Karpas-422 (cell line): Measurements from ENCODE around the gene PRKCE. TPM values are rescaled to one million over a fixed set of nuclear protein-coding genes. Genes with fewer than 3 reads are reported as not detected.

Experiments used
- DNase-seq: peaks from one replicate; pipeline ENCODE4 v3.0.0-alpha.2; 2015
- H2AFZ ChIP-seq: fragments of 200-600 bp; sonication (generic); 2 replicates; pipeline ENCODE4 v1.6.1; 2014; ENCODE audit warnings: antibody characterized with exemption, low read length, mixed read lengths
- H3K27ac ChIP-seq: fragments of 200-600 bp; sonication (generic); 2 replicates; pipeline ENCODE4 v1.5.1; 2014; ENCODE audit warnings: mild to moderate bottlenecking, low read length, moderate library complexity
- H3K27me3 ChIP-seq: fragments of 200-600 bp; sonication (generic); 2 replicates; pipeline ENCODE4 v1.6.1; 2014; ENCODE audit warnings: low read length, mixed read lengths
- H3K36me3 ChIP-seq: fragments of 200-600 bp; sonication (generic); 2 replicates; pipeline ENCODE4 v1.6.1; 2014; ENCODE audit warnings: low read length, mixed read lengths; ENCODE audit not compliant: insufficient read depth
- H3K4me1 ChIP-seq: fragments of 200-600 bp; sonication (generic); 2 replicates; pipeline ENCODE4 v1.6.1; 2014; ENCODE audit warnings: mild to moderate bottlenecking, low read length, mixed read lengths
- H3K4me2 ChIP-seq: fragments of 200-600 bp; sonication (generic); 2 replicates; pipeline ENCODE4 v1.6.1; 2014; ENCODE audit warnings: low read length, low read depth, mild to moderate bottlenecking; ENCODE audit not compliant: poor library complexity, severe bottlenecking
- H3K4me3 ChIP-seq: fragments of 200-600 bp; sonication (generic); 2 replicates; pipeline ENCODE4 v1.5.1; 2014; ENCODE audit warnings: mild to moderate bottlenecking, antibody characterized with exemption, low read length, mixed read lengths
- H3K79me2 ChIP-seq: fragments of 200-600 bp; sonication (generic); 2 replicates; pipeline ENCODE4 v1.6.1; 2014; ENCODE audit warnings: mild to moderate bottlenecking, low read length, mixed read lengths
- H3K9ac ChIP-seq: fragments of 200-600 bp; sonication (generic); 2 replicates; pipeline ENCODE4 v1.6.0; 2014; ENCODE audit warnings: low read length
- H3K9me2 ChIP-seq: fragments of 200-600 bp; sonication (generic), shearing (Covaris generic); replicated peaks from 2 replicates; pipeline ENCODE4 v1.6.0; 2014; ENCODE audit warnings: mild to moderate bottlenecking, low read length, moderate library complexity; ENCODE audit not compliant: insufficient read depth
- H3K9me3 ChIP-seq: fragments of 300-700, 200-600 bp; sonication (generic); 2 replicates; pipeline ENCODE4 v1.6.1; 2014; ENCODE audit warnings: low read length, mixed read lengths
- H4K20me1 ChIP-seq: fragments of 200-600 bp; sonication (generic); 2 replicates; pipeline ENCODE4 v1.6.1; 2014; ENCODE audit warnings: mild to moderate bottlenecking, antibody characterized with exemption, low read length, low read depth; ENCODE audit not compliant: insufficient read depth
- total RNA-seq: library from RNA; depleted of rRNA; stranded (reverse); fragments of >200 nt; shearing (Covaris generic); gene quantifications from 2 replicates; pipeline ENCODE4 v1.2.3, GENCODE V29; 2014; ENCODE audit warnings: low replicate concordance

PRKCE gene
- total RNA-seq, 1 experiment from 2014 or later, result 61.8 TPM

GRCh38 chr2:45821558-45822271, 170.2 kb downstream of the PRKCE start:
- H3K27ac ChIP-seq, result peak overlapping the region; percentile 65
- no peak overlapping the region for H2AFZ ChIP-seq
- H3K36me3 ChIP-seq, result no peaks in the 10 kb centered on the region
- no peak overlapping the region for H3K4me3 ChIP-seq
- peaks cover 100% of the 10 kb centered on the region for H3K79me2 ChIP-seq
- no peak overlapping the region for H3K4me2 ChIP-seq
- no peaks in the 10 kb centered on the region for H3K9me3 ChIP-seq
- no peaks in the 10 kb centered on the region for H3K9me2 ChIP-seq
- H4K20me1 ChIP-seq, result no peaks in the 10 kb centered on the region
- H3K27me3 ChIP-seq, result no peaks in the 10 kb centered on the region
- H3K4me1 ChIP-seq, result peaks cover 83% of the 10 kb centered on the region
- H3K9ac ChIP-seq, result no peak overlapping the region
- no peak for DNase-seq

- Histone ChIP-seq H3K4me3 (no peak overlapping the region), H2AFZ (no peak overlapping the region), H3K9ac (no peak overlapping the region), H4K20me1 (no peaks in the 10 kb centered on the region), H3K4me1 (peaks cover 80% of the 10 kb centered on the region), H3K79me2 (peaks cover 100% of the 10 kb centered on the region), H3K4me2 (no peak overlapping the region), H3K36me3 (no peaks in the 10 kb centered on the region), H3K27me3 (no peaks in the 10 kb centered on the region), H3K9me2 (no peaks in the 10 kb centered on the region), H3K27ac (peak overlapping the region; percentile 65), H3K9me3 (no peaks in the 10 kb centered on the region)
- no peak for DNase-seq
These were observed 170.8 kb downstream of the PRKCE start for GRCh38 chr2:45822272-45822630.

- Histone ChIP-seq H3K27ac (peak overlapping the region; percentile 65; the same call in 1 of the 2 replicates), H3K4me1 (peaks cover 67% of the 10 kb centered on the region), H3K36me3 (no peaks in the 10 kb centered on the region), H3K9ac (no peak overlapping the region), H3K27me3 (no peaks in the 10 kb centered on the region), H2AFZ (no peak overlapping the region), H3K79me2 (peaks cover 100% of the 10 kb centered on the region), H3K4me3 (no peak overlapping the region), H4K20me1 (no peaks in the 10 kb centered on the region), H3K9me2 (no peaks in the 10 kb centered on the region), H3K9me3 (no peaks in the 10 kb centered on the region), H3K4me2 (no peak overlapping the region)
- no peak for DNase-seq
These were observed 172.3 kb downstream of the PRKCE start for GRCh38 chr2:45823723-45824206.

GRCh38 chr2:45825001-45825651, 173.7 kb downstream of the PRKCE start:
- no peak overlapping the region for H3K9ac ChIP-seq
- no peaks in the 10 kb centered on the region for H3K36me3 ChIP-seq
- no peaks in the 10 kb centered on the region for H3K27me3 ChIP-seq
- no peak overlapping the region for H3K27ac ChIP-seq
- peaks cover 96% of the 10 kb centered on the region for H3K79me2 ChIP-seq
- peak; percentile 64 for DNase-seq
- H3K9me2 ChIP-seq, result no peaks in the 10 kb centered on the region
- H3K9me3 ChIP-seq, result no peaks in the 10 kb centered on the region
- no peak overlapping the region for H3K4me2 ChIP-seq
- no peak overlapping the region for H2AFZ ChIP-seq
- H4K20me1 ChIP-seq, result no peaks in the 10 kb centered on the region
- no peak overlapping the region for H3K4me3 ChIP-seq
- peaks cover 54% of the 10 kb centered on the region for H3K4me1 ChIP-seq

GRCh38 chr2:45826460-45826859, 175.0 kb downstream of the PRKCE start:
- H3K4me3 ChIP-seq, result no peak overlapping the region
- no peaks in the 10 kb centered on the region for H3K9me3 ChIP-seq
- no peak overlapping the region for H3K9ac ChIP-seq
- H3K27me3 ChIP-seq, result no peaks in the 10 kb centered on the region
- no peaks in the 10 kb centered on the region for H3K9me2 ChIP-seq
- no peak overlapping the region for H3K4me2 ChIP-seq
- H3K79me2 ChIP-seq, result peaks cover 95% of the 10 kb centered on the region
- no peak for DNase-seq
- H3K4me1 ChIP-seq, result peaks cover 49% of the 10 kb centered on the region
- H4K20me1 ChIP-seq, result no peaks in the 10 kb centered on the region
- no peaks in the 10 kb centered on the region for H3K36me3 ChIP-seq
- peak overlapping the region; percentile 32; the same call in 1 of the 2 replicates for H3K27ac ChIP-seq
- no peak overlapping the region for H2AFZ ChIP-seq

- H3K36me3 ChIP-seq, result no peaks in the 10 kb centered on the region
- H2AFZ ChIP-seq, result no peak overlapping the region
- no peaks in the 10 kb centered on the region for H4K20me1 ChIP-seq
- no peak overlapping the region for H3K4me2 ChIP-seq
- no peaks in the 10 kb centered on the region for H3K27me3 ChIP-seq
- no peaks in the 10 kb centered on the region for H3K9me3 ChIP-seq
- no peak for DNase-seq
- 0 out of 2 replicates have a peak overlapping the region, but pooled peaks have one; percentile 11 for H3K27ac ChIP-seq
- H3K4me1 ChIP-seq, result peaks cover 47% of the 10 kb centered on the region
- no peaks in the 10 kb centered on the region for H3K9me2 ChIP-seq
- no peak overlapping the region for H3K4me3 ChIP-seq
- H3K79me2 ChIP-seq, result peaks cover 93% of the 10 kb centered on the region
- no peak overlapping the region for H3K9ac ChIP-seq
These were observed 175.6 kb downstream of the PRKCE start for GRCh38 chr2:45826884-45827635.

- Histone ChIP-seq H3K9ac (no peak overlapping the region), H3K79me2 (peaks cover 70% of the 10 kb centered on the region), H3K27ac (peak overlapping the region; percentile 99), H4K20me1 (no peaks in the 10 kb centered on the region), H3K9me2 (no peaks in the 10 kb centered on the region), H2AFZ (no peak overlapping the region), H3K4me1 (peaks cover 45% of the 10 kb centered on the region), H3K9me3 (no peaks in the 10 kb centered on the region), H3K4me2 (no peak overlapping the region), H3K36me3 (no peaks in the 10 kb centered on the region), H3K27me3 (no peaks in the 10 kb centered on the region), H3K4me3 (no peak overlapping the region)
- DNase-seq, result no peak
These were observed 178.8 kb downstream of the PRKCE start for GRCh38 chr2:45830322-45830721.
